Urinary bladder (tissue), 4 donors: Measurements from ENCODE around the gene IQGAP2. TPM values are rescaled to one million over a fixed set of nuclear protein-coding genes. Genes with fewer than 3 reads are reported as not detected.

Experiments
- DNase-seq: peaks from one replicate; pipeline ENCODE4 v3.0.0-alpha.2; 2015; ENCODE audit errors: extremely low spot score
- H3K27ac ChIP-seq: one replicate; pipeline ENCODE4 v1.5.1; 2013; ENCODE audit warnings: low read depth, mild to moderate bottlenecking, moderate library complexity
- H3K36me3 ChIP-seq: one replicate; pipeline ENCODE4 v1.6.1; 2013; ENCODE audit warnings: mild to moderate bottlenecking, moderate library complexity; ENCODE audit not compliant: insufficient read depth
- H3K4me1 ChIP-seq: one replicate; pipeline ENCODE4 v1.6.1; 2013; ENCODE audit warnings: mild to moderate bottlenecking, moderate library complexity; ENCODE audit not compliant: insufficient read depth
- H3K4me3 ChIP-seq: one replicate; pipeline ENCODE4 v1.5.1; 2013; ENCODE audit warnings: low read depth, low read length
- WGBS: extraction: QIAGEN DNeasy Blood & Tissue Kit; methylation state at CpG from one replicate; pipeline ENCODE4 v1.1.7; 2013; 5-methylcytosine and 5-hydroxymethylcytosine counted together
- polyA plus RNA-seq: library from polyadenylated mRNA; stranded (reverse); fragments of 200-250 nt; gene quantifications from one replicate; pipeline ENCODE4 v1.2.3, GENCODE V29; 2013
- total RNA-seq: library from RNA; depleted of rRNA; stranded (reverse); fragments of >200 nt; gene quantifications from one replicate; pipeline ENCODE4 v1.2.3, GENCODE V29; 2014
- donor health status: healthy with polysubstance abuse.
- donor health status: healthy.

The IQGAP2 gene
- total and polyA plus RNA-seq, 2 donors, result 4.5 to 29.6 TPM

DNA sequence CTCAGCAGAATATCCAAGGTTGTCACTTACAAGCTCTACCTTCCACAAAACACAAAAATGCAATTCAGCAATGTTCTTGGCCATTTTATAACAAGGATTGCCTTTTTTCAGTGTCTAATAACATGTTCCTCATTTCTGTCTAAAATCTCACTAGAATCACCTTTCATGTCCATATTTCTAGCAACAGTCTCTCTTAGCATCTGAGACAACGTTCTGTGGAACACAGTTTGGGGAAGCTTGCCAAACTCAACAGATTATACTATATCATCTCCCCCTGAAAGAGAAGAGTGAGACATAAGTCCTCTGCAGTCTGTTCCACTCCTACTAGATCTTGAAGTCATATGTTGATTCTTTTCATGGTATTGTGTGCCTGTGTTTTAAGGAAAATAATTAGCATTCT, 149.5 kb downstream of the IQGAP2 start:
- Histone ChIP-seq H3K36me3 (no peaks in the 10 kb centered on the region), H3K4me1 (no peaks in the 10 kb centered on the region), H3K27ac (no peak overlapping the region), H3K4me3 (no peak overlapping the region)
- no peak for DNase-seq
- 28% methylated on average over 1 of the region's 1 CpG for WGBS

DNA sequence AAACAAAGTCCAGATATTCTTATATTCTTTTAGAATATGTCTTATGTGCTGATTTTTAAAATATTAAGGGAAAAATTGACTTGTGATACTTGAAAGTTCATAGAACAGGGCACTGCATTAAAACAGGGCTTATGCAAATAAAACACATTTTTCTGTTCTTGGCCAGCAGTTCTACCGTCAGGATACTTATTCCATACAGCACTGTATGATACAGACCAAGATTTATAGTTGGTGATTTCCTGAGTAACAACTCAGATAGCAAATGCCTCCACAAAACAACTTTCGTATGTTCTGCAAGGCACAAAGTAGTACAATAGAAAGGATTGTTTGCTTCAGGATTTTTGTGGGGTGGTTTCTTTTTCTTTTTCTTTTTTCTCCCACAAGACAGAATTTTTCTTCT, 150.2 kb downstream of the IQGAP2 start:
- DNase-seq, result no peak
- 48% methylated on average over 2 of the region's 2 CpGs for WGBS
- no peaks in the 10 kb centered on the region for H3K36me3 ChIP-seq

DNA sequence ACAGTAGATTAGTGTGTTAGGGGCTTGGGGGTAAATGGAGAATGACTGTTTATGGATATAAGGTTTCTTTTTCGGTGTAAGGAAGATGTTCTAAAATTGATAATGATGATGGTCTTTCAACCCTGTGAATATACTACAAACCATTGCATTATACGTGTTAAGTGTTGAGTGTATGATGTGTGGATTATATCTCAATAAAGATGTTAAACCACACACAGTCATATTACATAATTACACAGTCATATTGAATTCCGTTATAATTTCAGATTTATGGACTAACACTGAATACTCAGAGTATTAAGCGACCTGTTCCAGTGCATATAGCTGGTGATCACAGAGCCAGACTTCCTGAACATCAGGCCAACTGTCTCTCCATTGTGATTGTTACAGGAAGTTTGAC, 152.0 kb downstream of the IQGAP2 start:
- no peaks in the 10 kb centered on the region for H3K4me1 ChIP-seq
- no peak overlapping the region for H3K27ac ChIP-seq
- no peak for DNase-seq
- no peak overlapping the region for H3K4me3 ChIP-seq
- WGBS, result 94% methylated on average over 4 of the region's 4 CpGs
- no peaks in the 10 kb centered on the region for H3K36me3 ChIP-seq

More for the DNA sequence above, 150.2 kb downstream of the IQGAP2 start:
- Histone ChIP-seq H3K4me3 (no peak overlapping the region), H3K27ac (no peak overlapping the region), H3K4me1 (no peaks in the 10 kb centered on the region)

DNA sequence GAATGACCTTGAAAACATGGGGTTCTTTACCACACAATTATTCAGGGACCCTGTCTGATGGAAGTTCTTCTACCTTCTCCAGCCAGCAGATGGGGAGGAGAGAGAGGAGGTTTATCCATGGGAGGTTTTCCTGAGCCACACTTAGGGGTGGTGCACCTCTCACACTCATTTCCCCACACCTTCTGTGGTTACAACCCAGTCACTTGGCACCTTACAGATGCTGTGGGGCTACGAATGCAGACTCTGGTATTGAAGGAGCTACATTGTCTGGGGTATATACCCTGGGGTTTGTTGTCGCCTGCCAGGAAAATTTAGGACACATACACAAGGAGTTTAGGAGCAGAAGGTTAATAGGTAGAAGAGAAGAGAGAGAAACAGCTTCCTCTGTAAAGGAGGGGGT, 152.6 kb downstream of the IQGAP2 start:
- Histone ChIP-seq H3K27ac (no peak overlapping the region), H3K36me3 (no peaks in the 10 kb centered on the region), H3K4me1 (no peaks in the 10 kb centered on the region), H3K4me3 (no peak overlapping the region)
- WGBS, result 94% methylated on average over 2 of the region's 2 CpGs
- no peak for DNase-seq

DNA sequence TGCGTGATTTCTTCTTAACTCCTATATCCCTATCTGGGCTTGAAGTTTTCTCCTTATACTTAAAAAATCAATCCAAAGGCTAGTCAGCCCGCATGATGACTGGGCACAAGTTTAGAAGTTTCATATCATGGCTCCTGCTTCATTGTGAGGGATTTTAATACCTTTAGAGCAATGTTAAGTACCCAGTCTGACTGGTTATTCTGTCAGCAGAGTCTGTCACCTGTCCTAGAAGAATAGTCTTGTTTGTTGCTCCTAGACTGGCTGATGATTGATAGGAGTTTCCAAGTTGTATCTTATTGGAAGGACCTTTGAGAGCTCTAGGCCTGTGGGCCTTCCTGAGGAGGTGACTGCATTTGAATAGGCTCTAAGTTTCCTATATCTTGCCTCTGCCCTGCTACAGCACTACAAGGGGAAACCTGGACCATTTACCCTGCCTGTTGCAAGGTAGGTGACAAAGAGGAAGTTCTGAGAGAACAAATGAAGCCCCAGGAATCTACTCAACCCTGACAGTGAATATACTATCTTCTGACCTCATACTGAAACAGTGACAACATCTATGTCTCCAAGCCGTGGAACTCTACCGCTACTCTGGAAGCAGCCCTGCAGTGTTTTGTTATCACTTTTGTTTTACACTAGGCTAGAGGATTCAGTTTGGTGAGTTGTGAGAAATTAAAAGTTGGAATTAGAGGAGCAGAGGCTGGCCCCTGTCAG, 153.6 kb downstream of the IQGAP2 start:
- H3K27ac ChIP-seq, result no peak overlapping the region
- no peak overlapping the region for H3K4me3 ChIP-seq
- 82% methylated on average over 4 of the region's 4 CpGs for WGBS
- no peaks in the 10 kb centered on the region for H3K36me3 ChIP-seq
- no peak for DNase-seq
- no peaks in the 10 kb centered on the region for H3K4me1 ChIP-seq

DNA sequence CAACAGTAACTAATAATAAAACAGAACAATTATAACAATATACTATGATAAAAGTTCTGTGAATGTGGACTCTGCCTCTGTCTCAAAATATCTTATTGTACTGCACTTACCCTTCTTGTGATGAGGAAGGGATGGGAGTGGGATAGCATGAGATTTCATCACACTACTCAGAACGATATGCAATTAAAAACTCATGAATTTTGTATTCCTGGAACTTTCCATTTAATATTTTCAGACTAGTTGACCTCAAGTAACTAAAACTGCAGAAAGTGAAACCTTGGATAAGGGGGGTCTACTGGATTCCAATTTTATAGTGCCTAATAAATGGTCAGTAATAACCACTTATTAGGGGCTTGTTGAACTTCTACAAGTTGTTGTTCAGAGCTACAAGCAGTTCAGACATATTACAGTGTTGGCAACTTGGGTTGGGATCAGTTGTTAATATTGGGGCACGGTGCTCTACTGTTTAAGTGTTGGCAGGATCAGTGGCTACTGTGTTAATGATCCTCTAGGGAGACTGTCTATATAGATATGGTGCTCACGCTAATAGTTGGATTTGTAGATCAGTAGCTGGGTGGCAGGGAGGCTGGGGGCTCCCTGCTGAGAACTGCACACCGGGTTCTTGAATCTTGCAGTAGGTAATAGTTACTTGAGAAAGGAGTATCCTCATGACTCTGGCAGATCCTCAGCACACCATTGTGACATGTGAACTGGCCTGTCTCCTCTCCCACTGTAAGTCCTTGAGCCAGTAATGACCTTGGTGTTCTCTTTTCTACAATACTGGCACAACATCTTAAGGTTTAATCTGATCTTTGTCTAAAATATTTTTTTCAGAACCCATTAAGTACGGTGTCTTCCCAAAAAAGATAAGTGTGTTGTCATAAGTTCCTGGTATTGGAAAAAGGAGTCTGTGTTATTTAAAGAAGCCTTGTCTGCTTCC, 158.1 kb downstream of the IQGAP2 start:
- no peak overlapping the region for H3K27ac ChIP-seq
- WGBS, result 60% methylated on average over 5 of the region's 5 CpGs
- H3K4me3 ChIP-seq, result no peak overlapping the region
- no peaks in the 10 kb centered on the region for H3K36me3 ChIP-seq
- DNase-seq, result no peak
- H3K4me1 ChIP-seq, result no peaks in the 10 kb centered on the region

DNA sequence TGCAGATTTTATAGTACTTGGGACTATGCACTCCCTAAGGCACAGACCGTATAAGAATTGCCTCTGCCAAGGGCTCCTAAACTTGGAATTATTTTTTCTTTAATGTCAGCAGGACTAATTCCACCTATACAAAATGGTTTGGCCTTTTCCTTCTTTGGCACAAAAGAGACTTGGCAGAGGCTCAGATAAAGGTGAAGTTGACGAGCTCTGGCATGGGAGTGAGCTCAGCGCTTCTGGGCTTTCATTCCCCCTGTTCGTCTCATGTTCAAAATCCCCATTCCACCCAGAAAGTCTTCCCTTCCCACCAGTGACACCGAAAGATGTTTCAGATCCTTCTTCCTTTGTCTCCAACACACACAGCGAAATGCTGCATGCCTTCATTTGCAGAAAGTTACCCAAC, 158.9 kb downstream of the IQGAP2 start:
- no peaks in the 10 kb centered on the region for H3K4me1 ChIP-seq
- no peak for DNase-seq
- no peak overlapping the region for H3K4me3 ChIP-seq
- H3K27ac ChIP-seq, result no peak overlapping the region
- WGBS, result 77% methylated on average over 6 of the region's 6 CpGs
- H3K36me3 ChIP-seq, result no peaks in the 10 kb centered on the region

DNA sequence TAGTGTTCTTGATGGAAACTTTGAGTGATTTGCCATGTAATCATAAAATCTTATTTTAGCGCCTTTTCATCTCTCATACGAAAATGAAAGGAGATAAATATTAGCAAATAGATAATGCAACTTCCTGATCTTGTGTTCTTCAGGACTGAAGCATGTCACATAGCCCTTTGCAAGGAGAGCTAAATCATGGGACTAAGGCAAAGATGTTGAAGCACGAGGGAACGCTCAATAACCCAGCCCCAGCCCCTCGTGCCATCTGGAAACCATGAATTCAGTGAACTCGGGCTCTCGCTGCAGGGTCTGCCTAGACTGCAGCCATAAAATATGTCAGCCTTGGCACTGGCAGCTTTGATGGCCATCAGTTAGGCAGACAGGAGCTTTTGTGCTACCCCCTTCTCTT, 161.9 kb downstream of the IQGAP2 start:
- Histone ChIP-seq H3K4me3 (no peak overlapping the region), H3K27ac (no peak overlapping the region), H3K36me3 (no peaks in the 10 kb centered on the region), H3K4me1 (no peaks in the 10 kb centered on the region)
- WGBS, result 81% methylated on average over 7 of the region's 7 CpGs
- DNase-seq, result no peak

DNA sequence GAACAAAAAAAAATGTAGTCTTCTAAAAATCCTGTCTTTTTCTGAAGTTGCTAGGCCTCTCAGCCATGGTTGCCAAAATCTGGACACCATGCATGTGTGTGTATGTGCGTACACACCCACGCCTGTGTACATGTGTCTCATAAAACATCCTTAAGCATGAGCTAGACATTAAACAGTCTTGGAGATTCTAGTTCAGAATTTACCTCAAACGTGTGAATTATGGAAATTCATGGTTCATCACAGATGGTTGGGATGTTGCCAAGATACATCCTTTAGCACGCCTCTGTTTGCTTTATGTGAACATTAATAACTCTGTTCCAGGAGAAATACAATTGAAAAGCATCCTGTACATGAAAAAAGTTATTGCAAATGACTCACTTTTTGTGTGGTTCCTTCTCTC, 167.1 kb downstream of the IQGAP2 start:
- no peak overlapping the region for H3K4me3 ChIP-seq
- 70% methylated on average over 4 of the region's 4 CpGs for WGBS
- no peak for DNase-seq

DNA sequence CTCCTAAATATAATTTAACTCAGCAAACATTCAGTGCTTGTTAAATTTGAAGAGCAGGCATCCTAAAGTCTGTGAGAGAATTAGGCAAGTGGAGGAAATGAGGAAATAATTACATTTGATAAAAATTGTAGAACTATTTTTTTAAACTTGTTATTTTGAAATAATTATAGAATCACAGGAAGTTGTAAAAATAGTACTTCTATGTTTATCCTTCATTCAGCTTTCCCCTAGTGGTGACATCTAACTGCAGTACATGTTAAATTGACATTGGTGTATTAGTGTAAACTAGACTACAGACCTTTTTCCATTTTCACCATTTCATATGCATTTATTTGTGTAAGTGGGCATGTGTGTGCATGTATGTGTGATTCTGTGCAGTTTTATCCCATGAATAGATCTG, 168.5 kb downstream of the IQGAP2 start:
- no peak for DNase-seq
- no peak overlapping the region for H3K4me3 ChIP-seq
- H3K27ac ChIP-seq, result no peak overlapping the region
- no peaks in the 10 kb centered on the region for H3K4me1 ChIP-seq
- no peaks in the 10 kb centered on the region for H3K36me3 ChIP-seq

More for the DNA sequence above, 167.1 kb downstream of the IQGAP2 start:
- Histone ChIP-seq H3K36me3 (no peaks in the 10 kb centered on the region), H3K4me1 (no peaks in the 10 kb centered on the region), H3K27ac (no peak overlapping the region)

DNA sequence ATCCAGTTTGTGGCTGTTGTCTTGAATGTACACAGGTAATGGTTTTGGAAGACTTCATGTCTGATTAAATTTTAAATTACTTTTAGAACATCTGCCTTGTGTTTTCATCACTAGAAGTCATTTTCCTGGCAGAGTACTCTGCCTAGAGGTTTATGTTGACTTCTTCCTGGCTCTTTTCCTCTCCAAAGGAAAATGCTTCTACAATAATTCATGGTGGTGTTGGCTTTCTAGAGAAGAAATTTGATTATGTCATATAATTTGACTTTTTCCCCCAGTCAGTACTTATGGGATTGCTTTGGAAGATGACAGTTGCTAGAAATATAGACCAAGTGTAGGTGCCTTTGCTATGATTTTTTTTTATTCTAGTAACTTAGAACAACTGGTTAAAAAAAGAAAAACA, 173.4 kb downstream of the IQGAP2 start:
- DNase-seq, result no peak
- Histone ChIP-seq H3K4me3 (no peak overlapping the region), H3K4me1 (no peaks in the 10 kb centered on the region), H3K27ac (no peak overlapping the region), H3K36me3 (no peaks in the 10 kb centered on the region)

DNA sequence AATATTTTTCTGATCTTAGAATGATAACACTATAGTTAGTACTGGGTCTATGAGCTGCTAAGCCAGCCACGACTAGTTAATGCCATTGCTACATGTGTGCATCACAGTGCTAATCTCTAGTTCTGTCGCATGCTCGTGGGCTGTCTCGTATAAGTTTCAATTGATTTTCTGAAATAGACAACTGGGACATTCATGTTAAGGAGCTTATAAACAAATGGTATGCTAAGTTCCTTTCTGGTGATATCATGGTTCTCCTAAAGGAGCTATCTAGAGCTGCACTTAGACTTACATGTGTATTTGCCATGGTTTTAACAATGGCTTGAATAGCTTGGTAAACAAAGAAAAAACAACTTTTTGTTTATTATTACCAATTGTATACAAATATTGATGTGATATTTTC, 173.9 kb downstream of the IQGAP2 start:
- Histone ChIP-seq H3K36me3 (no peaks in the 10 kb centered on the region), H3K4me3 (no peak overlapping the region), H3K27ac (no peak overlapping the region), H3K4me1 (no peaks in the 10 kb centered on the region)
- WGBS, result 44% methylated on average over 4 of the region's 4 CpGs
- DNase-seq, result no peak

DNA sequence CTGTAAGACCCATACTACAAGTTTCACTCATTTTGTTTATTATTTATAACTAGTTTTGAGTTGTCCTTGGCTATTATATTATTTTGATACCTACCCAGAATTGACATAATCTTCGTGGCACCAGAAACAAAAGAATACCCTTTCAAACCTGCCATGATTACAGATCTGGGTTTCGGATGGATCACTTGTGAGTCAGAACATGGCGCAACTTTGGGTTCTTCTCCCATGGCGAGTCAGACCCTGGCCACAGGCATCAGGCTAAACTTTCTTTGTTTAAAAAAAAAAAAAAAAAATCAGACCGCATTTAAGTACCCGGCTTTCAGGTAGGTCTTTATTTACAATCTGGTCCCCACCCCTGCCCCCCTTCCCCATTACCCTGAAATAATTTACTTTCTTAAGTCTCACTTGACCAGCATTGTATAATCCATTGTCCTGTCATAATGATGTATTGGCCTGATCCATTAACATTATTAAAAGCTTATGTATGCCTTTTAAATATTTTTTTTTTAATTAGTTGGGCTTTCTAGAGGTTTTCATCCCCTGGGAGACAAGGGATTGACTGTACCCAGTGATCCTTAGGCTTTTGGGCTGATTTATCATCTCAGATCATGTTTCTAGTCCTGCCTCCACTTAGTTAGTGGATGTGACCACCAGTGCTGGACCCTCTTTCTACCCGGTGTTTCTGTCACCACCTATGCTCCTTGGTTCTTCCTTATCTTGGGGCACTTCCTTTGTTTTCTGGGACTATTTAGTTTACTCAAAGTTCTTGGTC, 176.3 kb downstream of the IQGAP2 start:
- Histone ChIP-seq H3K36me3 (no peaks in the 10 kb centered on the region), H3K4me1 (no peaks in the 10 kb centered on the region), H3K27ac (no peak overlapping the region), H3K4me3 (no peak overlapping the region)
- 87% methylated on average over 7 of the region's 7 CpGs for WGBS
- no peak for DNase-seq
